NT2/D1 (cell line): ENCODE results near the gene PPFIA1.
"Not testable (repeated sequence)": the region's sequence is repeated elsewhere in the genome, so short reads cannot be mapped to it uniquely, and the experiment has no call there.

Experiments used
- YY1 ChIP-seq: IDR thresholded peaks from 2 replicates; pipeline ENCODE4 v1.6.1; 2011; ENCODE audit not compliant: insufficient read length, insufficient read depth
- ZNF274 ChIP-seq: IDR thresholded peaks from 2 replicates; pipeline ENCODE4 v1.6.1; 2011; ENCODE audit warnings: mild to moderate bottlenecking, low read depth, low read length

GRCh38 chr11:70259077-70259476, 11.4 kb upstream of the PPFIA1 start:
- TF ChIP-seq ZNF274, YY1: not testable (repeated sequence)
